Activated CD8-positive, alpha-beta memory T cell treated with anti-CD3 and anti-CD28 coated beads, Interleukin-2, amount 50 U/mL, for 4 hours (primary cell): Measurements from ENCODE around the gene NAALADL1.
A peak's percentile ranks its signal among the peaks of the same experiment; 100 is the strongest.

Experiments used
- DNase-seq: peaks from one replicate; pipeline ENCODE4 v3.0.0-alpha.2; 2020

Gene NAALADL1

DNA sequence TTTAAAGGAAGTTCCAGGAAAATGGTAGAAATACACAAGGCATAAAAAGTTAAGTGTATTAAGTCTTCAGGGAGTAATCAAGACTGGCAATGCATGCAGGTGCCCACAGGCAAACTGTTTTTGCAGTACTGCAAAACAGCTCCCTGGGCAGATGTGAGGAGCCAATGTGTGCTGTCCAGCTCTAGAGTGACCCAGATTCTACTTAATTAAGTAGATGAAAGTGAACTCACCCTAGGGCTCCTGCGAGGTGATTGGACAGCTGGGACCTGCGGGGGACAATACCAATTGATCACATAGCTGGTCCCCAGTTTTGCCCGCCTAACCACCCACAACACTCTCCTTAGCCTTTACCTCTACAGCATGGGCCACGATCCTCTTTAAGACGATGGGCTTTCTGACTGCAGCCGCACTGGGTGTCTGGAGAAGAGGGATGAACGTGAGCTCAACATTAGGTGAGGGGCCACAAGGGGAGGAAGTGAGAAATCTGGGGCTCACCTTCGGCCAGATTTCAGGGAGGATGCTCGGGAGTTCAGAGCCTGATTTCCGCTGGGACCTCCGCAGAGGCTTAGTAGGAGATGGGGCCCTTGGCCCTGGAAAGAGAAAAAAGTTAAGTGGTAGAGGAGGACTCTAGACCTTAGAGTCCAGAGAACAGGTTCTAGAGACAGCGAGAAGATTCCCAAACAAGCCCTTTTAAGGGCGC is 24.9 kb upstream of the NAALADL1 start:
- DNase-seq: no peak

DNA sequence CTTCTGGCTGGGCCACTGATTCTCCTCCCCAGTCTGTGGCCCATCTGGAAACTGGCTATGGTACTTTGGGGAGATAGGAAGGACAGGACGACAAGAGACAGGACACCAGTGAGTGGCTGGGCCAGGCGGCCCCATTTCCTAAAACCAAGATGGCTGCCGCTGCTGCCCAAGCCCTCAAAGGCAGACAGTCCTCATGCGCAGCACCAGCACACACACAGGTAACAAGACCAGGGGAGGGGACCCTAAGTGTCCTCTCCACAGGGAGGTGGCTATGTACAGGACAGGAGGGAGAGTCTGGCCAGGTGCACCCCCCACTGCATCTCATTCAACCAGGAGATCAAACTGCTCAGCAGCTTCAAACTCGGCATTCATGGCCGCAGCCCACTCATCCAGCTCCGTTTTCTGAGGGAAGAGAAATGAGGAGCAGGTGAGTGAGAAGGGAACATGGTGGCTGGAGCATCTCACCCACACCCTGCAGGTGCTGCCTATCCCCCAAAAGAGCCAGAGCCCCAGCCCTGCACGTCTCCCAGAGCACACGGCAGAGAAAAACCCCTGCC is 20.5 kb upstream of the NAALADL1 start:
- no peak for DNase-seq

DNA sequence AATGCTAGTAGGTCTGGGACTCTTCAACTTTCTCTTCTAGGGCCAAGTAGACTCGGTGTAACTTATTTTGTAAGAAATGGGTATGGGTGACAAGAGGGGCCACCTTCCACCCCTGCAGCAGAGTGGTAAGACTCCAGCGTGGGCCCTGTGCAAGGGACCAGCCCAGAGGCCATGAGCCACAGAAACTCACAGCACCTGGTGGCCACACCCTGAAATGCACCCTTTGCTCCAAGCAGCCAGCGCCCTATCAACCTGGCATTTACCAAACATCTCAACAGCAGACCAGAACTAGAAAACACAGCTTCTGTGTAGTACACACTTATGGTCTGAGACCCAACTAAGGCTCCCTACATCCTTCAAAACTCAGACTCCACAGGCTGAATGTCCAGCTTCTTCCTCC is 19.8 kb upstream of the NAALADL1 start:
- peak; percentile 70 for DNase-seq

DNA sequence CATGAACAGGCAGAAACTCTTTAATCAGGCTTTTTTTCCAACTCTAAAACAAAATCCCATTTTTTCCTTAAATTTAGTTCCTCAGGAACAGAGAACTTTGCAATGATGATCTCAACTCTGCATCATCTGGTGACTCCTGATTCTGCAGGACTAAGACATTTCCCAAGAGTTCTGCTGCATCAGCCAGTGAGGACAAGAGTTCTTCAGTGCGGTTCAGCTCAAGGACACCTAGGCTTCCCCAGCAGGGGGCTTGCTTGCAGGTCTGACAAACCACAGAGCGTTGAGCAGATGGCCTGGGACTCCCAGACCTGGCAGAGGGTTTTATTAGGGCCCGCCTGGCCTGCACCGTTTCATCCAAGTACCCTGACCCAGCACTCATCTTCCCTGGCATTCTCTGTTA is 19.1 kb upstream of the NAALADL1 start:
- DNase-seq: no peak

DNA sequence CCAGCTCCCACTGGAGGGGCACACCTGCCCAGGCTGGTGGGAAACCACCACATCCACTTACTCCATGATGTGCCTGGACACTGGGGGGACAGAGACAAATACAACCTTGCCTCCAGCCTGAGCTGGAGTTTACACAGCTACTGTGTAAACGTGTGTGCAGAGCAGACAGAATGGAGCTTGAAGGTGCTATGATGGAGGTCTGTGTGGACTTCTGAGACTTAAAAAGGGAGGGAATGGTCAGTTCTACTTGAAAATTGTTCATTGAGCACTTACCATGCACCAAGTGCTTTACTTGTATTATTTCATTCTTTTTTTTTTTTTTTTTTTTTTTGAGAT is 14.2 kb upstream of the NAALADL1 start:
- no peak for DNase-seq

DNA sequence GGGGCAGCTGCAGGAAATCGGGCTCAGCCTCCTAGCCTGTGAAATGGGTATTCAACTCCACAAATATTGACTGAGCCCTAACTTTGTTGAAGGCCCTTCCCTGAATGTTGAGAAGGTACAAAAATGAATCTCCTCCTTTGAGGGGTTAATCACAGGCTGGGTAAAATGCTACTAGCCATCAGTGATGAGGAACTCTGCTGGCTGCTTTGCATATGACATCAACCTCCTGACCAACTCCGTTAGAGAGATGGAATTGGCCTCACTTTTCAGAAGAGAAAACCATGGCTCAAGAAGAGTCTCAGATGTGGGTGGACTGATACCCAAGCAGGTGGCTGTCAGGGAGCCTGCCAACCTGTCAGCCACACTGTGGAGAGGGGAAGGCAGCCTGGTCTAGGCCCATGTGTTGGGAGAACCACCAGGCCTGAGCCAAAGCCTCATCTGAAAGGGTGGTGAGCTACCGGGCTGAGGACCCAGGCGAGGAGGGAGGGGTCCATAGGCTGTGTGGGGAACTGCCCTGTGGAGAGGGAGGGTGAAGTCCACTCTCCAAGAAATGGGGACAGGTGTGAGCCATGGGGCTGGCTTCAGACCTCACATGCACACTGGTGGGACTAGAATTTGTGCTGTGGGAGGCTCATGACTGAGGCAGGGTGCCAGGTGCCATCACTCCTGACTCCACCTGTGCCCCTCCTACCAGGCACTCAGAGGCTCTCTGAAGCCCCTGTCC is 13.7 kb upstream of the NAALADL1 start:
- no peak for DNase-seq

DNA sequence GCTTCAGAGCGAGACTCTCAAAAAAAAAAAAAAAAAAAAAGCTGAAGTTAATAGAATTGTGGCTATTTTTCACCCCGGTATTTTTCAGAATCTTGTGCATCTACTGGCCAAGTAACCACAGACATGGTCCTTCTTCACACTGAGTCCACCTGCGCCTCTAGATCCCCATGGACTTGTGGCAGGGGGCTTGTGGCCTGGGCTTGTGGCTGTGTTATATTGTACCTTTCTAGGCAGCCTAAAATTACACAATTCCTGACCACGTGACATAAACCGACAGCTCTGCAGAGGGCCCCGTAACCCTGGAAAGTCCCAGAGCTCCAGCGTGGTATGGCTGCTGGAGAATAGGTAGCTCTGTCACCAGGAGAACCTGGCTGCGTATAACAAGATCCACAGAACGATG is 10.9 kb upstream of the NAALADL1 start:
- DNase-seq: no peak

DNA sequence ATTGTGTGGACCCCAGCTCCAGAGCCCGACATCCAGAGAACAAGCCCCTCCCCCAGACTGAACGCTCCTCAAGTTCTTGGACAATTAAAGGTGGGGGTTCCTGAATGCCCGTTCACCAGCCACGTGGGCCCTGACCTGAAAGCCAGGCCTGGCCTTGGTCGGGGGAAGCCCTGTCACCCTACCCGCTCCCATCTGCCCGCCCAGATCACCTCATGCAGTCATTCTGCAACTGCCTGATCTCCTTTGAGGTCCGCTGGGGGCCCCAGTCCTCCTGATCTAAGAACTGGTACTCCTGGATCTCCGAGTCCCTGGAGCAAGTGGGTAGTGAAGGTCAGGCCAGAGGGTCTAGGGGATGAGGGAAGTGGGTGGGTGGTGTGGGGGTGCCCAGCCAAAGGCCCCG is 9.1 kb upstream of the NAALADL1 start:
- DNase-seq: no peak

DNA sequence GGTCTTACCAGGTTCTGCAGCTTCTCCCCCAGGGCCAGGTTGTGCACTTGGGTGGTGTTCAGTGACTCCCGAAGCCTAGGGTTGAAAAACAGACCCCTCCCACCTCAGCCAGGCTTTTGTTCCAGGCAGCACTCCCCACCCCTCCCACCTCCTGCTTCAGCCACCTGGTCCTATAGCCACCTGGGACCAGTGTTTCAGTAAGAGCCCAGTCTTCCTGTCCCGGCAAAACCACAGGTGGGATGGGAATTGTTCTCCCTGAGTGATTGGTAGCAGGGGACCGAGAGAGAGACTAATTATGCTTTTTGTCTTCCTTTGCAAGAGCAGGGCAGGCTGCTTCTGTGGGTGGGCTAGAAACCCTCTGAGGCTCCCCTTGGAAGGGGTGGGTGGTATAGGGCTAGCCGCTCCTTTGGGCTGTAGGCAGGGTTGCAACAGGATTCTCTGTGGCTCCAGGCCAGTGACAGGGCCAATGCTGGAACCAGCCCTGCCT is 8.5 kb upstream of the NAALADL1 start:
- DNase-seq: no peak

DNA sequence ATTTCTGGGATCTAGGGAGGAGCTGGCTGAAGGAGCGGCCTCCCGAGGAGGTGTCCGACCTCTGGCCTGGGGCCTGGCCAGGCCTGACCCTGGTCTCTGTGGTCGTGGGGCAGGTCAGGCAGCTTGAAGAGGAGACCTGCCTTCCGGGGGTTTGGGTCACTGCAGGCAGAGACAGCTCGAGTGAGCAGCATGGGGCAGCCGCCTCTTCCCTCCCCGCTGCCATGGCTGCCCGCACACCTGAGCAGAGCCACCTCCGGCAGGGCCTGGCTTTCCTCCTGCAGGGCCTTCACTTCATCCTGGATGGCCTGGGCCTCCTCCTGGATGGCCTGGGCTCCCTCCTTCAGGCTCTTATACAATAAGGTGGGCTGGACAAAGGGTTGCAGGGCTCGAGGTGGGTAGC is 8.0 kb upstream of the NAALADL1 start:
- no peak for DNase-seq

DNA sequence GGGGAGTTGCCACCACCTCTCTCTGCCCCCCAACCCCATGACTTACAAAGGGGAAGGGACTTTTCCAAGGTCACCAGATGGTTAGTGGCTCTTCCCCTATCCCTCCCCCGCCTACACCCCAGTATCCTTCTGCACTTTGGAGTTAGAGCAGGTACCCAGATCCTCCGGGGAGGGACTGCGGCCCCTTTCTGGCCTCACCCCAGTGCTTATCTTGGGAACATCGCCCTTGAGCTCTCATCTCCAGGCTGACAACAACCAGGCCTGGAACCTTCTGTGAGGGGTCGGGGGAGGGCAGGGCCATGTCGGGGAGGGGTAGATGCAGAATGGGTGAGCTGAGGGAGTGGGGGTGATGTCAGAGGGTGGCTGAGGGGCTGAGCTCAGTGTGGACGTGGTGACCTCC is 7.5 kb upstream of the NAALADL1 start:
- DNase-seq: no peak

DNA sequence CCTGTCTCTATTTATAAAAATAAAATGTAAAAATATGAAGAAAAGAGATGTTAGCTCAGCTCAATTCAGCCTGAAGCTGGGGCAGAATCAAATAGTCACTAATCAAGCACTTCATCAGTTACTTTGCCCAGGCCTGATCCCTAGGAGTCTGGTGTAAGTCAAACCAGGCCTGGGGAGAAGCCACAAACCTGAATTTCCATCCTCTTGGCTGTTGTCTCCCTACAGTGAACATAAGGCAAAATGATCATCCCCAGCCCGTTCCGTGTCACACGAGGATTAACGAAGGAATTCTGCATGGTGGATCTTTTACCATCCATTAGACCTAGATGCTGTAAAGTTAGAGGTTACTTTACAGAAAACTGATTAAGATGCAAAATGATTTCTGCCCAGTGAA is 6.5 kb upstream of the NAALADL1 start:
- DNase-seq: no peak

DNA sequence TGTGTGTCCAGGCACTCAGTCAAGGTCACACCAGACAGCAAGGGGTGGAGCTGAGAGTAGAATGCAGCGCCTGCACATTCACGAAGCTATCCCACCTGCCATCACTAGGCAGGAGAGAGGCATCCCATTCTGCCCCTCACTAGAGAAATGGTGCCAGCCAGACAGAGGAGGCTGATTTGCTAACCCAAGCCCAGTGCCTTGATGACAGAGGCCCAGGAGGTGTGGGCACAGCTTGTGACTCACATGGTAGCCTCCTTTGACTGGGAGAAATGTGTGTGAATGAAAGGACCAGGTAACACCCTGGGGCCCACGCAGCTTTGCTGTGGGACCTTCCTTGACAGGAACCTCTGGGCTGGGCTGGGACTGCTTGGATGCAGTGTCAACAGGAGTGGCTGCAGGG is 5.2 kb upstream of the NAALADL1 start:
- no peak for DNase-seq

DNA sequence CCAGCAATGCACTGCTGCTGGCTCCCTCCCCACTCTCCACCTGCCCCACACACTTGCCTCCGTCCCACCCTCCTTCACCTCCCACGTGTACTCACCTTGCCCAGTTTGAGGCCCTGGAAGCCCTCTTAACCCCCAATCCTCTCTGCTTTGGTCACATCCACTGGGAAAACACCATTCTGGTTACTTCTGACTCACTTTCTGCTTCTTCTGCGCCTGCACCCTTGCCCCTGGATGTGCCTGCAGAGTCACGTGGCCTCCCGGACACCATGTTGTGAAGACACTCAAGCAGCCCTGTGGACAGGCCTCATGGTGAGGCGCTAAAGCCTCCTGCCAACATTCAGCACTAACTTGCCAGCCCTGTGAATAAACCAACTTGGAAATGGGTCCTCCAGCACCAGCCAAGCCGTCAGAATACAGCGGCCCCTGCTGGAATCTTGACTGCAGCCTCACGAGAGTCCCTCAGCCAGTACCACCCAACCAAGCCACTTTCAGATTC is 2.6 kb upstream of the NAALADL1 start:
- DNase-seq: no peak

DNA sequence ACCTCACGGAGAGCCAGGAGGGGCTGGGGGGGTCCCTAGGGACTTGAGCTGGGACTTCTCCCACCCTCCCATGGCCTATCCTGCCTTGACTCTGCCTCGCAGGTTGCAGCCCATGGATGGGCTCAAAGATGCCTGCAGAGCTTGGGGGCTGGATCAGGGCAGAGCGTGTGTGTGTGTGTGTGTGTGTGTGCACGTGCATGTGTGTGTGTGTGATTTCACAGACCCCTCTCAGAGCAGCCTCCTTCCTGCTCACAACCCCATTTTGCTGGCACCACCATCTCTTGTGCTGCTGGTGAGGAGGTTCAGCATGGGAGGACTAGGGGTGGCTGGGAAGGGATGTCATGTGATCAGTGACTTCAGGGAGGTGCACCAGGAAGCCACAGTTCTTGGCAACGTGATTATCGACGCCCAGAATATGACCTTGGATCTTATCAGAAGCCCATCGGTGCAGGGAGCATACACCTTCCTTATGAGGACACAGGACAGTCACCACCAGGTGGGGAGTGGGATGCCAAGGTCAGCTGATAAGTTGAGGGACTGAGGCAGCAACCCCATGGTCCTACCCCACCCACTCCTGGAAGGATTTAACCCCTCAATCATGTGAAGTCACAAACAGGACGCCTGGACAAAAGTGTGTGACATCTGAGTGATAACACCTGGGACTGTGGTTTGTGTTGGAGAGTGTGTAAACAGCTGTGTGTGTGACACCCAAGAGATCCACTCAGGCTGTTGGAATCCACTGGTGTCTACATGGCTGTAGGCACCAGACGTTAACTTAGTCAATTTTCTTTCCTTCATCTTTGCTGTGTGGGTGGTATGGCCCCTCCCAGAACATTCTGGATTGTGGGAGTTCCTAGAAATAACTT is 1.8 kb upstream of the NAALADL1 start:
- DNase-seq: no peak

DNA sequence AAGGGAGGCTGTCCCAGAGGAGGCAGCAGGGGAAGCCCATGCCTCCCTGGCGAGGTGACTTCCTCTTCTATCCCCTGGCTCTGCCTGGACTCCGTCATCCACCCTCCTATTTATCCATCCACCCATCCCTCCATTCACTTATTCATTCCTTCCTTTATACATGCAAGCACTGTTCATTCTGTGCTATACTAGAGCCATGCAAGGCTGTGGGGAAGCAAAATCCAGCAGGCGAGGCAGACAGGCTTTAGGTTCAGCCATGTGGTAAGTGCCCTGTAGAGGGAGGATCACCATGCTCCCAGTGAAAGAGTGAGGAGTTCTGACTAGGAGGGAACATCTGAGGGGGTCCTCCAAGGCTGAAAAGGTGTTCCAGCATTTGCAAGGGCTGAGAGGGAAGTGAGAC is 1.2 kb upstream of the NAALADL1 start:
- no peak for DNase-seq

DNA sequence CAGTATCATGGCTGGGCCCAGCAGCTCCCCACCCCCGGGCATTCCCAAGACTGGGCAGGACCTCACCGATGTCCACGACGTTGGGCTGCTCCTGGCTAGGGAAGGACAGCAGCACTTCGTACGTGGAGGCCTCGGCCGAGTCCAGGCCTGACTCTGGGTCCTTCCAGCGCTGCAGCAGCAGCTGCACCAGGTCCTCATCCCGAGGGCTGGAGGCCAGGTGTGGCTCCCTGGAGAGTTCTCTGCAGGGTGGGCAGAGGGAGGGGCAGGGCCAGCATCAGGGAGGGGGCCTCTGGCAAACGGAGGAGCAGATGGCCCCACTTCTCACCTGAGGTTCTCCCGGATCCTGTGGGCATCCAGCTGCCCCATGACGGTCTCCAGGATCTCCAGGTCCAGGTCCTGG is 341 bp downstream of the NAALADL1 start:
- no peak for DNase-seq

DNA sequence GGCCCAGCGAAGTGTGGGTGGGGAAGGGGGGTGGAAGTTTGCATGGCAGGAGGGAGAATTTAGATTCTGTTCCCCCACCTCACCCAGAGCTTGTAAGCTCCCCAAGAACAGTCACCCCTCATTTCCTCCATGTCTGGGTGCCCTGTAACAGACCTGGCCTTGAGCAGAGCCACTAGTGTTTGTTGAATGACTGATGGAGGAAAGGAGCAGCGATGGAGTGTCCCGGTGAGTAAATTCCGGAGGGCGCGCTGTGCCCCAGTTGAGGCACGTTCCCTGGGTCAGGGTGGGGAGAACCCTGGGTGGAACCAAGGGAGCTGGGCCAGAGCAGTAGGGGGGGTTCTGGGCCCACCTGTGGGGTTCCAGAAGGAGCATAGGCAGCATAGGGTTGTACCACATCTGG is 827 bp downstream of the NAALADL1 start:
- no peak for DNase-seq

DNA sequence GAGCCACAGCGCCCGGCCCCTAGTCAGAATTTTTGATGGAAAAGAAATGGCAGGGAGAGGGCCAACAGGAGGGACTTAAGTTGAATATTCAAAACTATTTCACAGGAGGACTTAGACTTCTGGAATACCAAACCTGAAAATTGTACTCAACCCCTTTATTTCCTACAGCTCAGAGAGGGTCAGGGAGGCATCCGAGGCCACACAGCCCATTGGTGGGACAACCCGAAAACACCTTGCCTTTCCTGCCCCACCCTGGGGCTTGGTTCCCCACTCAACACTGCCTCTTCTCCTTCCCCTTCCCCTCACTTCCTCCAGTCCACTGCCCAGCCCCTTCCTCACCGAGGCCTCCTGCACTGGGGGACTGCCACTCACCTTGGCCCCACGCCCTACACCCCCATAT is 1.4 kb downstream of the NAALADL1 start:
- no peak for DNase-seq

DNA sequence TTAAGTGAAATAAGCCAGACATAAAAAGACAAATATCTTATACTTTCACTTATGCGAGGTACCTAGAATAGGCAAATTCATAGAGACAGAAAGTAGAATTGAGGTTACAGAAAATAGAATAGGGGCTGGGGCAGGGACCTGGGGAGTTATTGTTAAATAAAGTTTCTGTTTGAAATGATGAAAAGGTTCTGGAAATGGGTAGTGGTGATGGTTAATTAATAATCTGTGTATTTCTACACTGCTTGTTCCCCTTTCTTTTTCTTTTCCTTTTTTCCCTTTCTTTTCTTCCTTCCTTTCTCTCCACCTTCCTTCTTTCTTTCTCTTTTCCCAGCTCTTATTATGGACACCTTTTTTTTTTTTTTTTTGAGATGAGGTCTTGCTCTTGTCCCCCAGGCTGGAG is 2.8 kb downstream of the NAALADL1 start:
- no peak for DNase-seq

DNA sequence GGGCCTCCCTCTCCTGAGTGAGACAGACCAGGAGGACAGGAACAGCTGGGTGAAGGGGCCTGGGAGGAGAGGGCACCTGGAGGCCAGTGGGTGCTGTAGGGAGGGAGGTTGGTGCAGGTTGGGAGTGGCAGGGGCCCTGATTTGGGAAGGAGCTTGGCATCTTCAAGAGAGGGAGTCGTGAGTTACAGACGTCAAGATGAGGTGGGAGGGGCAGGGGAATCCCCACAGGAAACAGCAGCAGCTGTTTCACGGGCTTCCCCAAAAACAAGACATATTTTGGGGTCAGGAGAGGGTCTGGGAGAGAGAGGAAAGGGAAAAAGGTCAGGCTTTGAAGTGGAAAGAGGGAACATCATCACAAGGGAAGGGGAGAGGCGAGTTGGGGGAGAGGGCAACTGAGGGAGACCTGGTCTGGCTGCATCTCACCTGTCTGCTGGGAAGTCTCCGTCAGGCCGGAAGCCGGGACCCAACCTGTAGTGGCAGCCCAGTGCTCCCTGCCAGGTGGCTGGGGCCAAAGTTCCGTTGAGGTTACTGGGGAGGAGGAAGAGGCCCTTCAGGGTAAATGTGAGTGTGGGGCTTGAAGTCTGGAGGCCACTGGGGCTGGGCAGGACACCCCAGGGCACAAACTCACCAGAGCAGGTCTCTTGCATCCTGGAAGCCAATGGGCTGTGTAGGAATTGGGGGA is 4.4 kb downstream of the NAALADL1 start:
- no peak for DNase-seq

DNA sequence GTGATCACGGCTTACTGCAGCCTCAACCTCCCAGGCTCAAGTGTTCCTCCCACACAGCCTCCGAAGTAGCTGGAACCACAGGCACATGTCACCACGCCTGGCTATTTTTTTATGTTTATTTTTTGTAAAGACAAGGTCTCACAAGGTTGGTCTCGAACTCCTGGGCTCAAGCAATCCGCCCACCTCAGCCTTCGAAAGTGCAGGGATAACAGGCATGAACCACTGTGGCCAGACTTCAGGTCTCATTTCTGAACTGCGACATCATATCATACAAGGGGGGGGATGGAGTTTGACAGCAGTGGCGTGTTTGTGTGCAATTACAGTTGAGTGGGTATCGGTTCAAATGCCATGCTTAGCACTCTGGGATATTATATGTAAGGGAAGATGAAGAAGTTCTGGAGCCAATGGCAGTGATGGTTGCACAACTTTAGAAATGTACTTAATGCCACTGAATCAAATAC is 6.9 kb downstream of the NAALADL1 start:
- DNase-seq: no peak
